Mesendoderm (in vitro differentiated cells): ENCODE measurements around the gene IRGQ.

Source experiments
- DNase-seq: peaks from one replicate; pipeline ENCODE4 v3.0.0; 2013
- H2AK5ac ChIP-seq: 2 replicates; pipeline ENCODE4 v1.6.1; 2013; ENCODE audit warnings: low read length, inconsistent platforms
- H2BK120ac ChIP-seq: 2 replicates; pipeline ENCODE4 v1.6.1; 2013; ENCODE audit warnings: low read depth, mild to moderate bottlenecking, low read length, moderate library complexity, mixed read lengths
- H2BK15ac ChIP-seq: replicated peaks from 2 replicates; pipeline ENCODE4 v1.6.1; 2013; ENCODE audit warnings: low read depth, mild to moderate bottlenecking, moderate library complexity
- H2BK5ac ChIP-seq: 2 replicates; pipeline ENCODE4 v1.6.1; 2013; ENCODE audit warnings: low read length, inconsistent platforms
- H3K18ac ChIP-seq: 2 replicates; pipeline ENCODE4 v1.6.1; 2013; ENCODE audit warnings: mild to moderate bottlenecking, low read length, mixed read lengths
- H3K23ac ChIP-seq: one replicate; pipeline ENCODE4 v1.6.1; 2013; ENCODE audit warnings: low read length
- H3K27ac ChIP-seq: 2 replicates; pipeline ENCODE4 v1.5.1; 2013; ENCODE audit warnings: low read depth, mild to moderate bottlenecking, inconsistent platforms, low read length, moderate library complexity
- H3K27me3 ChIP-seq: 2 replicates; pipeline ENCODE4 v1.6.1; 2013; ENCODE audit warnings: low read length, control low read depth, mild to moderate bottlenecking, inconsistent platforms; ENCODE audit not compliant: insufficient read depth, poor library complexity
- H3K36me3 ChIP-seq: 2 replicates; pipeline ENCODE4 v1.6.1; 2013; ENCODE audit warnings: low read length, inconsistent platforms; ENCODE audit not compliant: control insufficient read depth, insufficient read depth
- H3K4ac ChIP-seq: one replicate; pipeline ENCODE4 v1.6.1; 2013; ENCODE audit warnings: low read depth, mild to moderate bottlenecking, low read length, moderate library complexity
- H3K4me1 ChIP-seq: 2 replicates; pipeline ENCODE4 v1.6.1; 2013; ENCODE audit warnings: low read depth, low read length, inconsistent platforms; ENCODE audit not compliant: control insufficient read depth
- H3K4me2 ChIP-seq: 2 replicates; pipeline ENCODE4 v1.6.1; 2013; ENCODE audit warnings: low read length
- H3K4me3 ChIP-seq: 2 replicates; pipeline ENCODE4 v1.5.1; 2013; ENCODE audit warnings: mild to moderate bottlenecking, low read length
- H3K56ac ChIP-seq: one replicate; pipeline ENCODE4 v1.6.1; 2013; ENCODE audit warnings: low read length
- H3K79me1 ChIP-seq: 2 replicates; pipeline ENCODE4 v1.6.1; 2013; ENCODE audit warnings: low read length, inconsistent platforms
- H3K79me2 ChIP-seq: 2 replicates; pipeline ENCODE4 v1.6.1; 2013; ENCODE audit warnings: mild to moderate bottlenecking, low read length; ENCODE audit not compliant: control insufficient read depth, insufficient read depth
- H3K9ac ChIP-seq: 2 replicates; pipeline ENCODE4 v1.6.1; 2013; ENCODE audit warnings: low read length, inconsistent platforms
- H4K5ac ChIP-seq: one replicate; pipeline ENCODE4 v1.6.1; 2013; ENCODE audit warnings: low read length
- H4K8ac ChIP-seq: one replicate; pipeline ENCODE4 v1.6.1; 2013; ENCODE audit warnings: low read depth, mild to moderate bottlenecking, control low read depth, low read length, moderate library complexity
- WGBS: extraction: QIAGEN DNeasy Blood & Tissue Kit; methylation state at CpG from one replicate; pipeline ENCODE4 v1.1.7; 2013; ENCODE audit warnings: low lambda C conversion rate, missing lambda C conversion rate; ENCODE audit not compliant: insufficient coverage; ENCODE audit errors: extremely low coverage; 5-methylcytosine and 5-hydroxymethylcytosine counted together

IRGQ gene

GRCh38 chr19:43594081-43594697 is 1.7 kb downstream of the IRGQ start:
- Histone ChIP-seq H3K4me2 (no peak overlapping the region), H4K5ac (no peak overlapping the region), H2BK120ac (no peak overlapping the region), H3K56ac (peak overlapping the region; percentile 42), H2BK15ac (no peak overlapping the region), H3K23ac (no peak overlapping the region), H3K4me1 (peaks cover 1% of the 10 kb centered on the region), H3K36me3 (no peaks in the 10 kb centered on the region), H3K9ac (peak overlapping the region; percentile 89), H3K27me3 (no peaks in the 10 kb centered on the region), H2BK5ac (no peak overlapping the region), H3K79me2 (peaks cover 17% of the 10 kb centered on the region), H3K79me1 (peaks cover 16% of the 10 kb centered on the region), H3K27ac (no peak overlapping the region), H3K4ac (no peak overlapping the region), H2AK5ac (no peak overlapping the region), H3K18ac (no peak overlapping the region), H4K8ac (no peak overlapping the region), H3K4me3 (no peak overlapping the region)
- no CpG with 5 or more reads among the region's 10 CpGs for WGBS
- no peak for DNase-seq

- Histone ChIP-seq H3K36me3 (no peaks in the 10 kb centered on the region), H2AK5ac (no peak overlapping the region), H2BK120ac (no peak overlapping the region), H3K4me1 (peaks cover 1% of the 10 kb centered on the region), H3K79me1 (peaks cover 8% of the 10 kb centered on the region), H4K5ac (no peak overlapping the region), H3K79me2 (peaks cover 11% of the 10 kb centered on the region), H4K8ac (no peak overlapping the region), H3K9ac (no peak overlapping the region), H3K4ac (no peak overlapping the region), H3K4me2 (no peak overlapping the region), H3K27ac (no peak overlapping the region), H3K4me3 (no peak overlapping the region), H3K56ac (no peak overlapping the region), H3K23ac (no peak overlapping the region), H2BK15ac (no peak overlapping the region), H3K27me3 (no peaks in the 10 kb centered on the region), H3K18ac (no peak overlapping the region), H2BK5ac (no peak overlapping the region)
- no CpG with 5 or more reads among the region's 37 CpGs for WGBS
- DNase-seq: no peak
These were observed 3.1 kb downstream of the IRGQ start for GRCh38 chr19:43592800-43593350.

GRCh38 chr19:43591904-43592772 is 3.8 kb downstream of the IRGQ start:
- peaks cover 5% of the 10 kb centered on the region for H3K79me1 ChIP-seq
- H3K9ac ChIP-seq: no peak overlapping the region
- peaks cover 4% of the 10 kb centered on the region for H3K79me2 ChIP-seq
- DNase-seq: no peak
- no peak overlapping the region for H3K4ac ChIP-seq
- no peaks in the 10 kb centered on the region for H3K36me3 ChIP-seq
- H3K4me1 ChIP-seq: no peaks in the 10 kb centered on the region
- H3K4me2 ChIP-seq: no peak overlapping the region
- WGBS: no CpG with 5 or more reads among the region's 63 CpGs
- H3K23ac ChIP-seq: no peak overlapping the region
- H3K4me3 ChIP-seq: no peak overlapping the region
- H2BK120ac ChIP-seq: no peak overlapping the region
- no peak overlapping the region for H2BK15ac ChIP-seq
- no peak overlapping the region for H2BK5ac ChIP-seq
- H4K8ac ChIP-seq: no peak overlapping the region
- no peak overlapping the region for H3K18ac ChIP-seq
- no peak overlapping the region for H4K5ac ChIP-seq
- no peak overlapping the region for H3K27ac ChIP-seq
- no peaks in the 10 kb centered on the region for H3K27me3 ChIP-seq
- no peak overlapping the region for H2AK5ac ChIP-seq
- H3K56ac ChIP-seq: no peak overlapping the region

GRCh38 chr19:43589678-43590077 is 6.3 kb downstream of the IRGQ start:
- no peak overlapping the region for H3K27ac ChIP-seq
- no peak overlapping the region for H3K4me2 ChIP-seq
- no peak overlapping the region for H2BK5ac ChIP-seq
- no peaks in the 10 kb centered on the region for H3K4me1 ChIP-seq
- H3K23ac ChIP-seq: no peak overlapping the region
- WGBS: no CpG with 5 or more reads among the region's 6 CpGs
- no peak overlapping the region for H3K9ac ChIP-seq
- H2BK120ac ChIP-seq: no peak overlapping the region
- H3K56ac ChIP-seq: no peak overlapping the region
- DNase-seq: no peak
- no peaks in the 10 kb centered on the region for H3K79me2 ChIP-seq
- H3K4me3 ChIP-seq: no peak overlapping the region
- no peak overlapping the region for H2AK5ac ChIP-seq
- H4K8ac ChIP-seq: no peak overlapping the region
- H3K4ac ChIP-seq: no peak overlapping the region
- H3K27me3 ChIP-seq: no peaks in the 10 kb centered on the region
- peaks cover 1% of the 10 kb centered on the region for H3K36me3 ChIP-seq
- no peak overlapping the region for H4K5ac ChIP-seq
- H2BK15ac ChIP-seq: no peak overlapping the region
- H3K79me1 ChIP-seq: peaks cover 5% of the 10 kb centered on the region
- no peak overlapping the region for H3K18ac ChIP-seq

GRCh38 chr19:43589277-43589676 is 6.7 kb downstream of the IRGQ start:
- peaks cover 5% of the 10 kb centered on the region for H3K79me1 ChIP-seq
- no peak overlapping the region for H2BK15ac ChIP-seq
- H3K79me2 ChIP-seq: no peaks in the 10 kb centered on the region
- DNase-seq: no peak
- no peaks in the 10 kb centered on the region for H3K27me3 ChIP-seq
- H3K56ac ChIP-seq: no peak overlapping the region
- H3K36me3 ChIP-seq: peaks cover 1% of the 10 kb centered on the region
- H3K4me3 ChIP-seq: no peak overlapping the region
- no peak overlapping the region for H4K5ac ChIP-seq
- no peak overlapping the region for H3K23ac ChIP-seq
- no peak overlapping the region for H3K27ac ChIP-seq
- H3K4ac ChIP-seq: no peak overlapping the region
- no peak overlapping the region for H3K18ac ChIP-seq
- no peak overlapping the region for H3K4me2 ChIP-seq
- H3K9ac ChIP-seq: no peak overlapping the region
- H2BK5ac ChIP-seq: no peak overlapping the region
- no peak overlapping the region for H2AK5ac ChIP-seq
- H2BK120ac ChIP-seq: no peak overlapping the region
- H4K8ac ChIP-seq: no peak overlapping the region
- no peaks in the 10 kb centered on the region for H3K4me1 ChIP-seq
- no CpG with 5 or more reads among the region's 5 CpGs for WGBS
